ENCODE data around the gene ATG14. TPM values are rescaled to one million over a fixed set of nuclear protein-coding genes. Genes with fewer than 3 reads are reported as not detected.
A peak's percentile ranks its signal among the peaks of the same experiment; 100 is the strongest.

The ATG14 gene
- total RNA-seq, 1 donor from 2014 or later: 28.8 TPM

DNA sequence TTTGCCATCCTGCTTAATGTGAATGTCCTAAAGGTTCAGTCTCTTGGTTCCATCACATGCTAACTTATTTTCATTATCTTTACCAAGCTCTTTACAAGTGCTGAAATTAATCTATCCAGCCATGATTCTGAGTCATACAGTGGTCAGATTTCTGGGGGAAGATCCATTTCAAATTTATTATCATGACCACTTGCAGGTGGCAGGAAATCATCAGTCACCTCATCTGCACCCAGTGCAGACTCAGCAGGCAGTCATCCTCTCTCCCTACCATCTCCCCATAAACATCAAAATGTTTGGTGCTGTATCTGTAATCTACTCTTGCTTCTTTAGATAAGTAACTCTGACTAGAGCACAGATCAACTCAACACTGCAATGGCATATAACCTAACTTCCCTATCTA, 23.5 kb downstream of the ATG14 start:
- no peaks in the 10 kb centered on the region for H3K4me1 ChIP-seq
- no peak overlapping the region for H3K27ac ChIP-seq
- Mint-ChIP-seq H3K4me1 (peaks cover 2% of the 10 kb centered on the region), H3K4me3 (no peak overlapping the region), H3K27me3 (ENCODE audit: insufficient read depth, low read depth) (no peaks in the 10 kb centered on the region), H3K36me3 (peaks cover 14% of the 10 kb centered on the region), H3K27ac (no peak overlapping the region), H3K9me3 (no peaks in the 10 kb centered on the region)
- DNase-seq (ENCODE audit: low spot score): no peak
- no peak overlapping the region for H2AFZ ChIP-seq (replicated peaks)
- no peak overlapping the region for H3K4me2 ChIP-seq
- H3K79me2 ChIP-seq (ENCODE audit: low read depth): no peaks in the 10 kb centered on the region
- H4K20me1 ChIP-seq (ENCODE audit: low read depth): no peaks in the 10 kb centered on the region
- H3K27me3 ChIP-seq: no peaks in the 10 kb centered on the region
- no peak overlapping the region for H3K9ac ChIP-seq
- no peak overlapping the region for H3K4me3 ChIP-seq
- H3K36me3 ChIP-seq: no peaks in the 10 kb centered on the region
- TF ChIP-seq, protein P1, sequence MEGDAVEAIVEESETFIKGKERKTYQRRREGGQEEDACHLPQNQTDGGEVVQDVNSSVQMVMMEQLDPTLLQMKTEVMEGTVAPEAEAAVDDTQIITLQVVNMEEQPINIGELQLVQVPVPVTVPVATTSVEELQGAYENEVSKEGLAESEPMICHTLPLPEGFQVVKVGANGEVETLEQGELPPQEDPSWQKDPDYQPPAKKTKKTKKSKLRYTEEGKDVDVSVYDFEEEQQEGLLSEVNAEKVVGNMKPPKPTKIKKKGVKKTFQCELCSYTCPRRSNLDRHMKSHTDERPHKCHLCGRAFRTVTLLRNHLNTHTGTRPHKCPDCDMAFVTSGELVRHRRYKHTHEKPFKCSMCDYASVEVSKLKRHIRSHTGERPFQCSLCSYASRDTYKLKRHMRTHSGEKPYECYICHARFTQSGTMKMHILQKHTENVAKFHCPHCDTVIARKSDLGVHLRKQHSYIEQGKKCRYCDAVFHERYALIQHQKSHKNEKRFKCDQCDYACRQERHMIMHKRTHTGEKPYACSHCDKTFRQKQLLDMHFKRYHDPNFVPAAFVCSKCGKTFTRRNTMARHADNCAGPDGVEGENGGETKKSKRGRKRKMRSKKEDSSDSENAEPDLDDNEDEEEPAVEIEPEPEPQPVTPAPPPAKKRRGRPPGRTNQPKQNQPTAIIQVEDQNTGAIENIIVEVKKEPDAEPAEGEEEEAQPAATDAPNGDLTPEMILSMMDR (IDR thresholded peaks at IDR 0.05): no peak
- TF ChIP-seq EZH2phosphoT487 (IDR thresholded peaks at IDR 0.05) (no peak), EZH2 (IDR thresholded peaks at IDR 0.05) (no peak)
- H3F3A ChIP-seq (ENCODE audit: low read depth): no peaks in the 10 kb centered on the region
- no peaks in the 10 kb centered on the region for H3K9me3 ChIP-seq (ENCODE audit: low read depth)

DNA sequence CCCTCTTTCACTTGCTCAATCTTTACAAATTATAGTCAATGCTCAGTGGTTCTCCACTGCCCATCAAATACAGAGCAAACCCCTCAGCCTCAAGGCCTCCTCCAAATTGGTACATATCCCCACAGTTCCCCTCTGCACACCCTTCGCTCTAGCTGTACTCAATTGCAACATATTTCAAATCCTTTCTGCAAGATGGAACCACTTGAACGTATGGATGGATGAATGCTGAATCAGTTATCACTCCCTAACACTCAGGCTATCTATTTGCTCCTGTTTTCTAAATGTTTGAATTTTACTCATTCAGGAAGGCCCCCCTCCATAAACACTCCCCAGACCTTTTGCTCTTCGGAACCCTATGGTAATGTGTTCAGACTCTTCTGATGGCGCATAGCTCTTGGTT, 24.5 kb downstream of the ATG14 start:
- no peak overlapping the region for H3K27ac ChIP-seq

DNA sequence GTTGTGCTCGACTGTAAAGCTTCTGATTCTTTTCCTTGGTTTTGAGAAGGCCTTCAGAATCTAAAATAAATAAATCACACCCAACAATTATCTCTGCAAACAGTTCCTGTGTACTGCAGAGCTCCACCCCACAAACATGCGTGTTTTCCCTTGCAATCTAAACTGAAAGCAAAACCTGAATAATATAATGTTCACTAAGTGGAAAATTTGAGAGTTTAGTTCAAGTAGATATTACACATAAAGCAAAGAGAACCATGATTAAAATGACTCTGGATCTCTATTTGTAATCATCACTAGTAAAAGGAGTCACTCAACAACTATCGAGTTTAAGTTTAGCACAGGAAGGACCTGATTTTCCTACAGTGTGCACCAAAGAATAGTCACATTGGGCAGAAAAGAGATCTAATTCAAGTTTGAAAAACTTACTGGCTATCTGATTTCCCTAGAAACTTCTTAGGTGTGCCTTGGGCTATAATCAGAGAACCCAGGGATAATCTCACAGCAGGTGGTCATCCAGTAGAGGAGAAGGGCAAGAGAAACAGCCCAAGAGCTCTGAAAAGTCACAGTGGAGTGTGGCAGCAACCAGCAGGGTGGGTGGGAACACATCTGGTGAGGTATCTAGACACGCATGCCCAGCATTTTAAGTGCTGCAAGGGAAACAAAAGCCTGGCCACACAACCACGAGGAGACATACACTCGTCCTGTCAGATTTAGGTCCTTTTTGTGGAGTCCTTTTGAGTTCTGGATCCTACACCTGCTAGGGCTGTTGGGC, 25.4 kb downstream of the ATG14 start:
- H3K79me2 ChIP-seq (ENCODE audit: low read depth): no peaks in the 10 kb centered on the region
- Mint-ChIP-seq H3K4me1 (peaks cover 2% of the 10 kb centered on the region), H3K27me3 (ENCODE audit: insufficient read depth, low read depth) (peaks cover 2% of the 10 kb centered on the region), H3K9me3 (no peaks in the 10 kb centered on the region), H3K36me3 (peaks cover 17% of the 10 kb centered on the region), H3K27ac (no peak overlapping the region), H3K4me3 (no peak overlapping the region)
- no peaks in the 10 kb centered on the region for H3K36me3 ChIP-seq
- DNase-seq (ENCODE audit: low spot score): peak; percentile 7
- H3K4me2 ChIP-seq: no peak overlapping the region
- H3K4me3 ChIP-seq: no peak overlapping the region
- no peaks in the 10 kb centered on the region for H3K9me3 ChIP-seq (ENCODE audit: low read depth)
- TF ChIP-seq EZH2 (IDR thresholded peaks at IDR 0.05) (no peak), EZH2phosphoT487 (IDR thresholded peaks at IDR 0.05) (no peak)
- TF ChIP-seq, protein P1 (IDR thresholded peaks at IDR 0.05): no peak
- H3K4me1 ChIP-seq: no peaks in the 10 kb centered on the region
- H3K27ac ChIP-seq: no peak overlapping the region
- H3F3A ChIP-seq (ENCODE audit: low read depth): no peaks in the 10 kb centered on the region
- no peak overlapping the region for H3K9ac ChIP-seq
- no peak overlapping the region for H2AFZ ChIP-seq (replicated peaks)
- H4K20me1 ChIP-seq (ENCODE audit: low read depth): no peaks in the 10 kb centered on the region
- no peaks in the 10 kb centered on the region for H3K27me3 ChIP-seq

More for the DNA sequence above, 24.5 kb downstream of the ATG14 start:
- H3K27me3 Mint-ChIP-seq (ENCODE audit: insufficient read depth, low read depth): no peaks in the 10 kb centered on the region
- Histone ChIP-seq H4K20me1 (ENCODE audit: low read depth) (no peaks in the 10 kb centered on the region), H3K36me3 (no peaks in the 10 kb centered on the region), H3K27me3 (no peaks in the 10 kb centered on the region), H3K4me1 (no peaks in the 10 kb centered on the region), H3K9me3 (ENCODE audit: low read depth) (no peaks in the 10 kb centered on the region), H3K4me3 (no peak overlapping the region), H3F3A (ENCODE audit: low read depth) (no peaks in the 10 kb centered on the region), H3K9ac (no peak overlapping the region), H3K4me2 (no peak overlapping the region), H3K79me2 (ENCODE audit: low read depth) (no peaks in the 10 kb centered on the region), H2AFZ (replicated peaks) (no peak overlapping the region)
- no peak overlapping the region for H3K4me3 Mint-ChIP-seq
- no peaks in the 10 kb centered on the region for H3K9me3 Mint-ChIP-seq
- H3K4me1 Mint-ChIP-seq: peaks cover 2% of the 10 kb centered on the region
- peaks cover 14% of the 10 kb centered on the region for H3K36me3 Mint-ChIP-seq
- TF ChIP-seq EZH2 (IDR thresholded peaks at IDR 0.05) (no peak), EZH2phosphoT487 (IDR thresholded peaks at IDR 0.05) (no peak)
- TF ChIP-seq, protein P1 (IDR thresholded peaks at IDR 0.05): no peak
- DNase-seq (ENCODE audit: low spot score): no peak
- H3K27ac Mint-ChIP-seq: no peak overlapping the region
